Endothelial cell of umbilical vein (primary cell): ENCODE measurements around the gene CASP9. TPM values are rescaled to one million over a fixed set of nuclear protein-coding genes. Genes with fewer than 3 reads are reported as not detected.

Source experiments
- BruUV-seq: library from RNA; stranded (reverse); fragments of 400-500 nt; replicated peaks from 2 replicates; lab custom pipeline; 2021; lab: Mats Ljungman, UMichigan
- CTCF ChIA-PET: fragments of 300-600, 350-600 bp; sonication (Branson Sonifier 250); formaldehyde crosslinking; loops from one replicate; lab custom pipeline; 2021; ENCODE audit warnings: antibody characterized with exemption, inconsistent platforms; lab: Charles Lee
- POLR2A ChIA-PET: fragments of 300-600, 350-600 bp; sonication (Branson Sonifier 250); formaldehyde crosslinking; loops from one replicate; lab custom pipeline; 2021; ENCODE audit warnings: antibody characterized with exemption, inconsistent platforms; lab: Charles Lee
- DNase-seq: peaks from one replicate; pipeline ENCODE4 v3.0.0-alpha.2; 2011; ENCODE audit warnings: low read depth, low spot score
- FAIRE-seq: peaks from 2 replicates; lab custom pipeline; 2011; peaks lifted over from hg19 to GRCh38; lab: Jason Lieb, UNC
- H2AFZ ChIP-seq: 2 replicates; pipeline ENCODE4 v1.6.0; 2012; ENCODE audit warnings: low read depth, low read length, control low read depth, inconsistent platforms
- H3K27ac ChIP-seq: 2 replicates; pipeline ENCODE4 v1.5.1; 2011; ENCODE audit warnings: low read depth, mild to moderate bottlenecking, control low read depth, low read length, moderate library complexity; ENCODE audit not compliant: insufficient read depth
- H3K27me3 ChIP-seq, 2 experiments: 2 replicates each; pipeline versions ENCODE4 v1.6.0 to v1.6.1; 2011; ENCODE audit warnings: low read length in 2 of 2, mixed read lengths in 1 of 2; ENCODE audit not compliant: control insufficient read depth in 2 of 2, insufficient read depth in 2 of 2
- H3K36me3 ChIP-seq, 2 experiments: 2 replicates in 1 of 2; 3 replicates in 1 of 2; pipeline ENCODE4 v1.5.1; 2011; ENCODE audit warnings: low read length in 2 of 2, mild to moderate bottlenecking in 1 of 2, moderate library complexity in 1 of 2; ENCODE audit not compliant: control insufficient read depth in 2 of 2, insufficient read depth in 2 of 2; ENCODE audit errors: extremely low read depth in 1 of 2
- H3K4me1 ChIP-seq: 3 replicates; pipeline ENCODE4 v1.5.1; 2011; ENCODE audit warnings: mild to moderate bottlenecking, low read length; ENCODE audit not compliant: control insufficient read depth, insufficient read depth; ENCODE audit errors: extremely low read depth
- H3K4me2 ChIP-seq: 2 replicates; pipeline ENCODE4 v1.6.1; 2011; ENCODE audit warnings: low read length, control low read depth, mixed read lengths; ENCODE audit not compliant: insufficient read depth
- H3K4me3 ChIP-seq, 3 experiments: fragments of 200-600 bp in 1 of 3; sonication (generic), shearing (Covaris generic) in 1 of 3; replicated peaks in 1 of 3; 2 replicates each; pipeline ENCODE4 v1.5.1; 2011 to 2016; ENCODE audit warnings: control low read depth in 3 of 3, low read length in 3 of 3, mild to moderate bottlenecking in 2 of 3, inconsistent platforms in 1 of 3, low read depth in 1 of 3, moderate library complexity in 1 of 3; ENCODE audit not compliant: insufficient read depth in 1 of 3
- H3K79me2 ChIP-seq: 2 replicates; pipeline ENCODE4 v1.6.0; 2012; ENCODE audit warnings: low read length, inconsistent platforms; ENCODE audit not compliant: control insufficient read depth, insufficient read depth
- H3K9ac ChIP-seq: replicated peaks from 2 replicates; pipeline ENCODE3; 2011; ENCODE audit warnings: low read length, control low read depth; ENCODE audit not compliant: insufficient read depth; ENCODE audit errors: extremely low read depth
- H3K9me1 ChIP-seq: replicated peaks from 3 replicates; pipeline ENCODE4 v1.6.0; 2011; ENCODE audit warnings: mild to moderate bottlenecking, low read length; ENCODE audit not compliant: control insufficient read depth, insufficient read depth; ENCODE audit errors: extremely low read depth
- H3K9me3 ChIP-seq: replicated peaks from 2 replicates; pipeline ENCODE4 v1.5.1; 2012; ENCODE audit warnings: low read length, inconsistent platforms; ENCODE audit not compliant: control insufficient read depth, insufficient read depth
- H4K20me1 ChIP-seq: replicated peaks from 2 replicates; pipeline ENCODE3; 2011; ENCODE audit warnings: mild to moderate bottlenecking, low read length; ENCODE audit not compliant: control insufficient read depth, insufficient read depth; ENCODE audit errors: extremely low read depth
- CTCF ChIP-seq, 2 donors: IDR thresholded peaks; 1 replicate in 1 of 2; 2 replicates in 1 of 2; pipeline ENCODE4 v1.5.1; 2011; ENCODE audit warnings: low read length in 2 of 2, mild to moderate bottlenecking in 2 of 2, moderate library complexity in 2 of 2, control low read depth in 1 of 2, inconsistent platforms in 1 of 2, low read depth in 1 of 2; ENCODE audit not compliant: insufficient read depth in 1 of 2; ENCODE audit errors: extremely low read depth in 1 of 2
- FOS ChIP-seq: IDR thresholded peaks from 2 replicates; pipeline ENCODE4 v1.6.1; 2011; ENCODE audit warnings: mild to moderate bottlenecking, low read length, moderate library complexity, borderline replicate concordance; ENCODE audit not compliant: insufficient read depth
- dilution Hi-C: fragments of 300-500 bp; cut with MboI; formaldehyde crosslinking; loops from one replicate; pipeline ENCODE4 v1.15.0; 2019; ENCODE audit warnings: low sequenced_read_pairs; ENCODE audit not compliant: extremely low pct_ligation_motif_present
- intact Hi-C: fragments of 100-400 bp; cut with micrococcal nuclease; formaldehyde crosslinking; loops from one replicate; pipeline ENCODE4 v1.10.0; 2022
- polyA plus RNA-seq, 4 experiments: library from polyadenylated mRNA; depleted of rRNA in 3 of 4; stranded (reverse) in 3 of 4; unstranded in 1 of 4; fragments of >200 nt; gene quantifications; 2 replicates each; pipeline versions ENCODE4 v1.2.1 to v1.2.3, GENCODE V29; 2011 to 2012; ENCODE audit warnings: missing spikeins in 1 of 4
- total RNA-seq: library from RNA; stranded (reverse); gene quantifications from 2 replicates; pipeline ENCODE4 v1.2.3, GENCODE V29; 2021

CASP9 gene
- total and polyA plus RNA-seq, 2 donors (not counting 3 experiments of a cell fraction or from before 2014, with no cell fraction given), result 10.5 to 14.1 TPM

GRCh38 chr1:15501208-15502032 lies 22.6 kb downstream of the CASP9 start:
- peak; percentile 90 for FAIRE-seq
- BruUV-seq, result no TSS peak
- dilution Hi-C loops, result no loop called here

More at GRCh38 chr1:15501208-15502032, 22.6 kb downstream of the CASP9 start:
- Histone ChIP-seq H3K9ac (no peak overlapping the region), H3K27me3 (no peaks in the 10 kb centered on the region), H3K9me3 (no peaks in the 10 kb centered on the region), H3K9me1 (no peaks in the 10 kb centered on the region), H3K36me3 (no peaks in the 10 kb centered on the region), H3K27ac (no peak overlapping the region), H2AFZ (no peak overlapping the region), H3K4me3 (no peak overlapping the region), H4K20me1 (no peaks in the 10 kb centered on the region), H3K4me1 (no peaks in the 10 kb centered on the region), H3K79me2 (no peaks in the 10 kb centered on the region), H3K4me2 (no peak overlapping the region)
- peak; percentile 55 for DNase-seq
- POLR2A ChIA-PET, result no interaction called here
- CTCF ChIA-PET, result interaction anchor here (1.0 to 1.6 kb wide), 4 partner anchors 10 to 178 kb away, joined by 3 to 16 read pairs (median 4); no protein-coding TSS in a partner anchor
- no peak for TF ChIP-seq FOS
- TF ChIP-seq CTCF (IDR thresholded peaks at IDR 0.05; ENCODE audit: extremely low read depth in 1 of 2, insufficient read depth in 1 of 2, low read depth in 1 of 2, low read length in 2 of 2), result peak; percentile 84 to 86
- intact Hi-C loops, result loop anchor here (1.0 kb wide), 2 partner anchors 70 to 178 kb away; no protein-coding TSS in a partner anchor
